PC-3 (cell line): Measurements from ENCODE around the gene NEO1.

ENCODE experiments used
- CTCF ChIP-seq: fragments of 300-600 bp; sonication (generic); conservative IDR thresholded peaks from 2 replicates; pipeline ENCODE4 v1.5.1; 2017; ENCODE audit warnings: antibody characterized with exemption, low read depth, mild to moderate bottlenecking, low read length
- EZH2 ChIP-seq: fragments of 300-600 bp; sonication (generic); IDR thresholded peaks from one replicate; pipeline ENCODE4 v1.6.1; 2017; ENCODE audit warnings: antibody characterized with exemption, mild to moderate bottlenecking, low read length; ENCODE audit not compliant: unreplicated experiment
- EZH2phosphoT487 ChIP-seq: fragments of 300-600 bp; sonication (generic); IDR thresholded peaks from 2 replicates; pipeline ENCODE4 v1.6.1; 2018; ENCODE audit warnings: mild to moderate bottlenecking, antibody characterized with exemption, low read length, borderline replicate concordance

DNA sequence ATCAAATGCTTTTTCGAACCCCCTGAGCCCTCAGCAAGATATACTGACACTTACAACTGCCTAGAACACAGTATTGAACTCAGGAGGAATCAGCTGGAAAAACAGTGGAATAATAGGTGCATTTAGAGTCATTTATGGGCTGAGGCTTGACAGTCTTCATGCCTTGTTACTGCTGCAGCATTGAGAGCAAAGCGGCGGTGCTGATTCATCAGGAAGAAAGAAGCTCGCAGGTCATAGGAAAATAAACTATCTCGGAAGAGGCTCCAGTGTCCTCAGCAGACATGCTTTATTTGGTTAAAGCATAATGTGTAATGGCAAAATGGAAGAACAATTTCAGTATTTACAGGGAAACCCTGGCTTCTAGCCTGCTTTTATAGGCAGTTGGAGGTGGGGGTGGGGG is 30.1 kb upstream of the NEO1 start:
- no peak for TF ChIP-seq EZH2
- TF ChIP-seq CTCF: no peak
- TF ChIP-seq EZH2phosphoT487: no peak
